ENCODE measurements around the gene ZNF205.
"Not testable (repeated sequence)": the region's sequence is repeated elsewhere in the genome, so short reads cannot be mapped to it uniquely, and the experiment has no call there.

Gene ZNF205

GRCh38 chr16:3112058-3112880 is at the start of gene ZNF205:
TSS of gene ZNF205 (plus strand) at chr16:3112586. CDS start at chr16:3113431, 845 bp downstream.
- DNase-seq = no peak

- DNase-seq = no peak
These were observed 48.6 kb upstream of the ZNF205 start for GRCh38 chr16:3063625-3064386.

- no peak for DNase-seq
These were observed 47.2 kb upstream of the ZNF205 start, which contains the start of gene IL32 for GRCh38 chr16:3065069-3065741. TSS of gene IL32 (plus strand) at chr16:3065640. CDS start at chr16:3065812, 172 bp downstream.

- DNase-seq = no peak
These were observed 46.5 kb upstream of the ZNF205 start for GRCh38 chr16:3065742-3066439.

- DNase-seq = no peak
These were observed 46.0 kb upstream of the ZNF205 start for GRCh38 chr16:3066440-3066748.

GRCh38 chr16:3068487-3068886 is 43.9 kb upstream of the ZNF205 start:
- no peak for DNase-seq

GRCh38 chr16:3069146-3069545 is 43.2 kb upstream of the ZNF205 start:
- DNase-seq = not testable (repeated sequence)

- DNase-seq = no peak
These were observed 41.7 kb upstream of the ZNF205 start for GRCh38 chr16:3070608-3071111.

GRCh38 chr16:3071655-3072054 is 40.7 kb upstream of the ZNF205 start:
- DNase-seq = no peak

- not testable (repeated sequence) for DNase-seq
These were observed 40.2 kb upstream of the ZNF205 start for GRCh38 chr16:3072148-3072547.

GRCh38 chr16:3072576-3073263 is 39.7 kb upstream of the ZNF205 start:
- DNase-seq = not testable (repeated sequence)

GRCh38 chr16:3073448-3073847 is 38.9 kb upstream of the ZNF205 start:
- no peak for DNase-seq

GRCh38 chr16:3074860-3075522 is 37.4 kb upstream of the ZNF205 start:
- DNase-seq = peak; percentile 56

GRCh38 chr16:3075523-3075915 is 36.9 kb upstream of the ZNF205 start:
- DNase-seq = no peak

GRCh38 chr16:3075946-3076345 is 36.4 kb upstream of the ZNF205 start:
- DNase-seq = not testable (repeated sequence)

GRCh38 chr16:3076577-3076976 is 35.8 kb upstream of the ZNF205 start:
- DNase-seq = no peak

- no peak for DNase-seq
These were observed 32.4 kb upstream of the ZNF205 start for GRCh38 chr16:3080024-3080423.

GRCh38 chr16:3081957-3082356 is 30.4 kb upstream of the ZNF205 start:
- DNase-seq = not testable (repeated sequence)

GRCh38 chr16:3083408-3083807 is 29.0 kb upstream of the ZNF205 start:
- DNase-seq = not testable (repeated sequence)

- no peak for DNase-seq
These were observed 27.9 kb upstream of the ZNF205 start for GRCh38 chr16:3084491-3084890.

GRCh38 chr16:3084969-3085670 is 27.3 kb upstream of the ZNF205 start:
- no peak for DNase-seq
